Measurements from ENCODE around the gene CFAP70.

CFAP70 gene

DNA sequence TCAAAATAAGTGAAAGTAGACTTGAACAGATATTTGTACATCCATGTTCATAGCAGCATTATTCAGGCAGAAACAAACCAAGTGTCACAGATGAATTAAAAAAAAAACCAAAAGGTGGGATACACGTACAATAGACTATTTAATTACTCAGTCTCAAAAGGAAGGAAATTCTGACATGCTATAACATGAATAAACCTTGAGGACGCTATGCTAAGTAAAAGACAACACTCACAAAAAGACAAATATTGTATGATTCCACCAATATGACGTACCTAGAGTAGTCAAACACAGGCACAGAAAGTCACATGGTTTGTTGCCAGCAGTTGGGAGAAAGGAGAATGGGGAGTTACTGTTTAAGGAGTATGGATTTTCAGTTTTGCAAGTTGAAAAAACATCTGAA lies 18.0 kb upstream of the CFAP70 start:
- no peak overlapping the region for H2AFZ ChIP-seq (ENCODE audit: low read length)
- no peaks in the 10 kb centered on the region for H3K9me2 ChIP-seq (ENCODE audit: low read depth, low read length)
- H3F3A ChIP-seq (ENCODE audit: insufficient read depth, low read length), result no peaks in the 10 kb centered on the region
- H3K9ac ChIP-seq (ENCODE audit: low read length), result no peak overlapping the region
- no peak overlapping the region for H3K4me3 ChIP-seq (ENCODE audit: low read depth, low read length, poor library complexity, severe bottlenecking)
- no peaks in the 10 kb centered on the region for H3K27me3 ChIP-seq (ENCODE audit: insufficient read depth, low read length)
- H3K9me3 ChIP-seq (ENCODE audit: low read length), result no peaks in the 10 kb centered on the region
- TF ChIP-seq EZH2 (IDR thresholded peaks at IDR 0.05; ENCODE audit: borderline replicate concordance, low read length), result no peak
- TF ChIP-seq, protein P1, sequence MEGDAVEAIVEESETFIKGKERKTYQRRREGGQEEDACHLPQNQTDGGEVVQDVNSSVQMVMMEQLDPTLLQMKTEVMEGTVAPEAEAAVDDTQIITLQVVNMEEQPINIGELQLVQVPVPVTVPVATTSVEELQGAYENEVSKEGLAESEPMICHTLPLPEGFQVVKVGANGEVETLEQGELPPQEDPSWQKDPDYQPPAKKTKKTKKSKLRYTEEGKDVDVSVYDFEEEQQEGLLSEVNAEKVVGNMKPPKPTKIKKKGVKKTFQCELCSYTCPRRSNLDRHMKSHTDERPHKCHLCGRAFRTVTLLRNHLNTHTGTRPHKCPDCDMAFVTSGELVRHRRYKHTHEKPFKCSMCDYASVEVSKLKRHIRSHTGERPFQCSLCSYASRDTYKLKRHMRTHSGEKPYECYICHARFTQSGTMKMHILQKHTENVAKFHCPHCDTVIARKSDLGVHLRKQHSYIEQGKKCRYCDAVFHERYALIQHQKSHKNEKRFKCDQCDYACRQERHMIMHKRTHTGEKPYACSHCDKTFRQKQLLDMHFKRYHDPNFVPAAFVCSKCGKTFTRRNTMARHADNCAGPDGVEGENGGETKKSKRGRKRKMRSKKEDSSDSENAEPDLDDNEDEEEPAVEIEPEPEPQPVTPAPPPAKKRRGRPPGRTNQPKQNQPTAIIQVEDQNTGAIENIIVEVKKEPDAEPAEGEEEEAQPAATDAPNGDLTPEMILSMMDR (IDR thresholded peaks at IDR 0.05; ENCODE audit: low read length), result no peak
- no peaks in the 10 kb centered on the region for H3K4me1 ChIP-seq (ENCODE audit: insufficient read depth, low read length, severe bottlenecking)
- no peaks in the 10 kb centered on the region for H4K20me1 ChIP-seq (ENCODE audit: insufficient read depth, low read length)
- H3K4me2 ChIP-seq (ENCODE audit: low read length), result no peak overlapping the region
- H3K79me2 ChIP-seq (ENCODE audit: insufficient read depth, low read length), result no peaks in the 10 kb centered on the region
- no peak overlapping the region for H3K27ac ChIP-seq (ENCODE audit: low read depth, low read length, poor library complexity, severe bottlenecking)
- peaks cover 70% of the 10 kb centered on the region for H3K36me3 ChIP-seq (ENCODE audit: insufficient read depth, low read length)

DNA sequence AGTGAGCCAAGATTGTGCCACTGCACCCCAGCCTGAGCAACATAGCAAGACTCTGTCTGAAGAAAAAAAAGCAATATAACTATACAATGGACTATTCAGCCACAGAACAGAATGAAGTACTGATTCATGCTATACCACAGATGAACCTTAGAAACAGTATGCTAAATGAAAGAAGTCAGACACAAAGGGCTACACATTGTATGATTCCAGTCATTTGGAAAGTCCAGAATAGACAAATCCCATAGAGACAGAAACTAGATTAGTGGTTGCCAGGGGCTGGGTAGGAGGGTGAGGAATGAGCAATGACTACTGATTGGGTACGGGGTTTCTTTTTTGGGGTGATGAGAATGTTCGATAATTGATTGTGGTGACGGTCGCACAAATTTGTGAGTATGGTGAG lies 9.6 kb upstream of the CFAP70 start:
- Histone ChIP-seq H3K9ac (ENCODE audit: low read length) (no peak overlapping the region), H3K27me3 (ENCODE audit: insufficient read depth, low read length) (no peaks in the 10 kb centered on the region), H3K36me3 (ENCODE audit: insufficient read depth, low read length) (peaks cover 46% of the 10 kb centered on the region), H3F3A (ENCODE audit: insufficient read depth, low read length) (no peaks in the 10 kb centered on the region), H3K4me2 (ENCODE audit: low read length) (no peak overlapping the region), H3K27ac (ENCODE audit: low read depth, low read length, poor library complexity, severe bottlenecking) (no peak overlapping the region), H2AFZ (ENCODE audit: low read length) (no peak overlapping the region), H3K4me3 (ENCODE audit: low read depth, low read length, poor library complexity, severe bottlenecking) (no peak overlapping the region), H3K79me2 (ENCODE audit: insufficient read depth, low read length) (no peaks in the 10 kb centered on the region), H3K9me2 (ENCODE audit: low read depth, low read length) (no peaks in the 10 kb centered on the region), H3K4me1 (ENCODE audit: insufficient read depth, low read length, severe bottlenecking) (no peaks in the 10 kb centered on the region), H4K20me1 (ENCODE audit: insufficient read depth, low read length) (no peaks in the 10 kb centered on the region), H3K9me3 (ENCODE audit: low read length) (no peaks in the 10 kb centered on the region)
- TF ChIP-seq, protein P1 (IDR thresholded peaks at IDR 0.05; ENCODE audit: low read length), result no peak
- TF ChIP-seq EZH2 (IDR thresholded peaks at IDR 0.05; ENCODE audit: borderline replicate concordance, low read length), result no peak

DNA sequence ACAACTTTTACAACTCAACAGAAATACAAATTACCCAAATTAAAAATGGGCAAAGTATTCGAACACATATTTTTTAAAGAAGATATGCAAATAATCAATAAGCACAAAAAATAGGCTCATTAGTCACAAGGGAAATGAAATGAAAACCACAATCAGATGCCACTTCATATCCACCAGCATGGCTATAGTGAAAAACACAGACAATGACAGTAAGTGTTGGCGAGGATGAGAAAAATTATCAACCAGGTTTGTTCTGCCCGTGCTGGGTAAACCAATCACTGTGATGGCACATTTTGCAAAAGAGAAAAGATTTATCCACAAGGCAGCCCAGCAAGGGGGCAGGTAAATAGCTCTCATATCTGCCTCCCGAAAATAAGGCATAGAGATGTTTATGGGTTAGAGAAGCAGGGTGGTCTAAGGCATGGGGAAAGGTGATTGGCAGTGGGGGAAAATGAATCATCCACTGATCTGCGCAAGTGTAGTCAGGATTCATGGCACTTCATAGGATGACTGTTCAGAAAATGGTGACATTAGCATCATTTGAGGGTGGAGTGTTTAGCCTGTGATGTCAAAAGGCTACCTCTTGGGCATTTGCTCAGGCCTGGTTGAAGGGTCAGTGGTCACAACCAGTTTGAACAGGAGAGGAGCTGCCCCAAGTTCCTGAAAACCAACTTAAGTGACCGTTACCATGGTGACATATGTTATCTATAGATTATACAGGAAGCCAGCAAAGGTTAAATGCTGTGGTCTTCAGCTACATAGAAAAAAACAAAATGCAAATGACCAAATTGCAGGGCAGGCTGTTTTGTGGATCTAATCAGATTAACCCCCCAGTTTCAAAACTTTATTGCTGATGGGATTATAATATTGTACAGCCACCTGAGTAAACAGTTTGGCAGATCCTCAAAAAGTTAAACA lies 8.0 kb upstream of the CFAP70 start:
- no peak overlapping the region for H3K9ac ChIP-seq (ENCODE audit: low read length)
- no peak overlapping the region for H2AFZ ChIP-seq (ENCODE audit: low read length)
- H3K79me2 ChIP-seq (ENCODE audit: insufficient read depth, low read length), result no peaks in the 10 kb centered on the region
- H3K4me3 ChIP-seq (ENCODE audit: low read depth, low read length, poor library complexity, severe bottlenecking), result no peak overlapping the region
- peaks cover 46% of the 10 kb centered on the region for H3K36me3 ChIP-seq (ENCODE audit: insufficient read depth, low read length)
- H3K4me1 ChIP-seq (ENCODE audit: insufficient read depth, low read length, severe bottlenecking), result no peaks in the 10 kb centered on the region
- no peak overlapping the region for H3K27ac ChIP-seq (ENCODE audit: low read depth, low read length, poor library complexity, severe bottlenecking)
- no peaks in the 10 kb centered on the region for H3K9me2 ChIP-seq (ENCODE audit: low read depth, low read length)
- H3F3A ChIP-seq (ENCODE audit: insufficient read depth, low read length), result peaks cover 7% of the 10 kb centered on the region; the same call in 1 of the 2 replicates
- TF ChIP-seq, protein P1 (IDR thresholded peaks at IDR 0.05; ENCODE audit: low read length), result no peak
- TF ChIP-seq EZH2 (IDR thresholded peaks at IDR 0.05; ENCODE audit: borderline replicate concordance, low read length), result no peak
- no peaks in the 10 kb centered on the region for H4K20me1 ChIP-seq (ENCODE audit: insufficient read depth, low read length)
- H3K9me3 ChIP-seq (ENCODE audit: low read length), result no peaks in the 10 kb centered on the region
- no peaks in the 10 kb centered on the region for H3K27me3 ChIP-seq (ENCODE audit: insufficient read depth, low read length)
- H3K4me2 ChIP-seq (ENCODE audit: low read length), result no peak overlapping the region
